Adrenal gland (tissue), 5 donors: Measurements from ENCODE around the gene WWOX.

Source experiments
- CTCF ChIP-seq, 6 experiments: fragments of 450-650 bp in 4 of 6; fragments of 200-600 bp in 2 of 6; sonication (generic) in 1 of 6; IDR thresholded peaks; 1 replicate in 5 of 6; 2 replicates in 1 of 6; pipeline versions ENCODE4 v1.5.1 to v1.8.0; 2016 to 2021; ENCODE audit warnings: antibody characterized with exemption in 6 of 6, mild to moderate bottlenecking in 2 of 6, moderate library complexity in 1 of 6
- POLR2A ChIP-seq, 2 donors: fragments of 450-650 bp; IDR thresholded peaks; one replicate each; pipeline ENCODE4 v1.6.1; 2017; ENCODE audit warnings: antibody characterized with exemption in 2 of 2, mild to moderate bottlenecking in 2 of 2, moderate library complexity in 1 of 2
- donor health status: DM: no; HTN: no; CAD: no.

GRCh38 chr16:78903843-78904242, 804.4 kb downstream of the WWOX start:
- no peak for TF ChIP-seq CTCF (IDR thresholded peaks at IDR 0.05)
- no peak for TF ChIP-seq POLR2A (IDR thresholded peaks at IDR 0.05)
